GM21390 (cell line): Measurements from ENCODE around the gene TUSC2.

ENCODE experiments used
- ATAC-seq: cut with Tn5 transposase; IDR thresholded peaks from one replicate; pipeline ENCODE4 v1.9.1; 2021; ENCODE audit not compliant: unreplicated experiment

Gene TUSC2

GRCh38 chr3:50354850-50355249, 26.8 kb upstream of the TUSC2 start:
- no peak for ATAC-seq

- no peak for ATAC-seq
These were observed 26.3 kb upstream of the TUSC2 start for GRCh38 chr3:50354186-50354764.

DNA sequence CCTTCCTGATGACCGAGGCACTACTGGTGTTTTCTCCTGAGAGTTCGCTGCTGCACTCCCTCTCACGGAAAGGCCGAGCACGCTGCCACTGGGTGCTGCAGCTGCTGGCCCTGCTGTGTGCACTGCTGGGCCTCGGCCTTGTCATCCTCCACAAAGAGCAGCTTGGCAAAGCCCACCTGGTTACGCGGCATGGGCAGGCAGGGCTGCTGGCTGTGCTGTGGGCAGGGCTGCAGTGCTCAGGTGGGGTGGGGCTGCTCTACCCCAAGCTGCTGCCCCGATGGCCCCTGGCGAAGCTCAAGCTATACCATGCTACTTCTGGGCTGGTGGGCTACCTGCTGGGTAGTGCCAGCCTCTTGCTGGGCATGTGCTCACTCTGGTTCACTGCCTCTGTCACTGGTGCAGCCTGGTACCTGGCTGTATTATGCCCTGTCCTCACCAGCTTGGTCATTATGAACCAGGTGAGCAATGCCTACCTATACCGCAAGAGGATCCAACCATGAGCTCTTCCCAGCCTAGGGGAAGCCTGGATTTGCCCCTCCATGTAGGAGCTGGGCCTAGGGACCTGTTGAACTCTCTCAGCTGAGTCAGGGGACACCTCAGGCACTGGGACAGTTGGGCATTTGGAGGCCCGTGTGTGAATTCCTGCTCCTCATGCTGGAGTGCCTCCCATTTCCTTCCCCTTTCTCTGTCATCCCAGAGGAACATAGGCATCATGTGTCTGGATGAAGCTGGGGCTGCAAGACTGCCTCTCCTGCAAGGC, 25.4 kb upstream of the TUSC2 start:
- ATAC-seq: no peak

GRCh38 chr3:50352781-50353180, 24.8 kb upstream of the TUSC2 start:
- ATAC-seq: no peak

DNA sequence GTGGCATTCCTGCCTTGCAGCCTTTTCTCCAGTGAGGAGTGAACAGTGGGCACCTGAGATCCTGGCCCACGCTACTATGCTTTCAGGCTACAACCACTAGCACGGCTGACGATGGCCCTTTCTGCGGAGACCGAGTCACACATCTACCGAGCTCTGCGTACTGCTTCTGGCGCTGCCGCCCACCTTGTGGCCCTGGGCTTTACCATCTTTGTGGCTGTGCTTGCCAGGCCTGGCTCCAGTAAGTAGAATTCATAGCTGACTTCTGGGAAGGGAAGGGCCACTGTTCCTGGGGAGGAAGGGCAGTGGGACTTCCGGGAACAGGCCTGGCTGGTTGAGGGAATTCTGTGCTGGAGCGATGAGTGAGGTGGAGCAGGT, 23.3 kb upstream of the TUSC2 start:
- ATAC-seq: no peak

DNA sequence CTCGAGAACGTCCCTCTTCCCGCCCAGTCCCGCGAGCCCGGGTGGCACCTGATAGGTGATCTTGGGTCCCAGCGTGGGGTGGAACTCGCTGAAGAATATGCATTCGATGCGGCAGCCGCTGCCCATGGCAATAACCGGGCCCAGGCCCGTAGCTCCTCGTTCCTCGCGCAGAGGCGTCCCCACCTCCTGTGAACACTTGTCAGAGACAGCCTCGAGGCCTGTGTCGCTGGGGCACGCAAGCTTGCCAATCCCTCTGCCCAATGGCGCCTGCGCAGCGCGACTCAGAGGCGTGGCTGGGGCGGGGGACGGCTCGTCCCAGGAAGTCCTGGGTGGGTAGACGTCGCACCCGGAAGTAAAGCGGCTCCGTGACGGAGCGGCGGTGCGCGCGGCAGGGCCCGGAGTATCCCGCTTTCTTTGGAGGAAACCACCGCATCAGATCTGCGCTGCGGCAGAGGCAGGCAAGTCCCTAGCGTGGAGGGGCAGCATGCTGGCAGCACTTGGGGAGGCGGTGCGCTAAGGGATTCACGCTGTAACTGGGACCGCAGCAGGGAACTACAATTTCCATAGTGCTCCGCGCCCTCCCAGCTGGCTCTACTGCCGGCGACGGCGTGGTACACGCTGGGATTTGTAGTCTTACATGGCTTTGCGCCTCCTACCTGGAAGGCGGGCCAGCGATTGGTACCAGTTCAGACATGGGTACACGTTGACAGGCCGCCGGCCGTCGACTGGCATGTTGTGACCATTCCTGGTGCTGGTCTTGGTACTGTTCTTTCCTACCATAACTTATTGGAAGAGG, 22.7 kb upstream of the TUSC2 start, which contains the start of the genes CYB561D2 and NPRL2:
Gene CYB561D2 (plus strand): TSS at position 336 of the 796 bp plus-strand sequence. CDS start 572 bp downstream, outside the sequence.
Gene NPRL2 (minus strand): TSS at position 249 of the 796 bp plus-strand sequence. CDS start 123 bp downstream, at position 126.
- ATAC-seq: peak; percentile 83

DNA sequence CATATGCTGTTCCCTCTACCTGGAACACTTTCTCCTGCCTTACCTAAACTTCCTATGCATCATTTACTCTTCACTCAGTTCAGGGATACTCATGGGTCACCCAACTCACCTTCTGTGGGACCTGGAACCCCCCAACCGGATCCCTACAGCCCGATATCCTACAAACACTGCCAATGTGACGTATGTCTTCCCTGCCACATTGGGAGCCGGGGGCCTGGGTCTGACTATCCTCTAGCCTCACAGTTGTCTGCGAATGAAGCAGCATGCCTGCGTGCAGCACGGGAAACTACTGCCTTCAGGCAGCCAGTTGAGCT, 22.1 kb upstream of the TUSC2 start:
- ATAC-seq: no peak

GRCh38 chr3:50347187-50347813, 19.3 kb upstream of the TUSC2 start:
- ATAC-seq: no peak

DNA sequence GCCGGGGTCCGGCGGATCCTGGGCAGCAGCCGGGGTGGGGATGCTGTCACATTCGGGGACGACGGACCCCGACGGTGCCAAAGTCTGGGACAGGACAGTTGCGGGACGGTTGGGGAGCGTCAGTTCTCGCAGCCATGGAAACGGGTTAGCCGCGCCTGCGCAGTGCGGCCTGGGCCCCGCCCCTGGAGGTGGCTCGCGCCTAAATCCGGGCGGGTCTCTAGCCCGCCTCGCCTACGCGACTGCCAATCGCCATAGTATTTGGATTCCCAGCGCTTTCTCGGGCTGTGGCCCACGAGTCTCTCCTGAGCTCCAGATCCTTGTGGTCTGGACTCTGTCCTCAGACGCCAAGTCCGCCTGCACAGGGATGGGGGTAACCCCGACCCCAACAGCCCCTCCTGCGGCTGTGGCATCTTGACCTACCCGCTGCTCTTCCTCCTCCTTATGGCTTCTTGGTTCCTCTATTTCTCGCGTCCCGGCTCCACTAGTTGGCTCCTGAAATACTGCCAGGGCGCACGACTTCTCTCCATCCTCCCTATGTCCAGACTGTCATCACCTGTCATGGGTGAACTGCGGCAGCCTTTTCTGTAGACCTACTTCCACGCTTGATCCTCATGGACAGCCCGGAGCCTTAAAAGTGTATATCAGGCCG, 17.7 kb upstream of the TUSC2 start, which contains the start of gene ZMYND10:
Gene ZMYND10 (minus strand): TSS at position 147 of the 649 bp plus-strand sequence. CDS start 153 bp downstream, outside the sequence.
- ATAC-seq: no peak

- ATAC-seq: no peak
These were observed 17.0 kb upstream of the TUSC2 start for GRCh38 chr3:50345008-50345407.

DNA sequence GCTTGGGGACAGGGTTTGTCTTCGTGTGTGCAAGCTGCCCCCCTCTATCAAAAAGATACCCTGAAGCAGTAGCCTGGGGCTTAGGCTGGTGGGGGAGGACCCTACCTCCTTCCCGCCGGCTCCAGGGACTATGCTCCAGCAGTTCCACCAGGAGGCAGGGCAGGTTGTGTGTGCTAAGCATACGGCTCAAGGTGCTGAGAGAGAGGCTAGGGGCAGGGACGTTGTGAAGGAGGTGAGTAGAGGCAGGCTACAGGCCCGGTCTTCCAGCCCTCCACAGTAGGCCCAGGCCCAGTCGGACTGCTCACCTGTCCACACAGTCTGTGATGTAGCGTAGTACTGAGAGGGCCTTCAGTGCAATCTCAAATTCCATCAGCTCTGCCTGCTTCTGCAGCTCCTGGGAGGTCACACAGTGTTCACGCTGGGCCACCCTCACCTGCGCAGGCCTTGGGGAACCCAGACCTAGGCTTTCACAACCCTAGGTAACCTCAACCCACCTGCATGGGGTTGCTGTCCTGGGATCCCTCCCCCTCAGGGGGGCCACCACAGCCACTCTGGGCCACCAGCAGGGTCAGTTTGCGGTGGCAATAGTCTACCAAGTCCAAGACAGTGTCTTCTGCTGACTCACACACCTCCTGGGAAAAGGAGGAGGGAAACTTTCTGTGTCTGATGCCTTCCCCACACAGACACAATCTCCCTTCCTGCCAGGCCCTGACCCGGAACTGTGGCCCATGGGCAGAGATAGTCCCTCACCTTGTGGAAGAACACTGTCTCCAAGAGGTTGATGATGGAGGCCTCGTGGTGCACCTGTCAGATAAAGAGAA, 15.0 kb upstream of the TUSC2 start:
- no peak for ATAC-seq

- ATAC-seq: no peak
These were observed 14.1 kb upstream of the TUSC2 start for GRCh38 chr3:50341996-50342650.

DNA sequence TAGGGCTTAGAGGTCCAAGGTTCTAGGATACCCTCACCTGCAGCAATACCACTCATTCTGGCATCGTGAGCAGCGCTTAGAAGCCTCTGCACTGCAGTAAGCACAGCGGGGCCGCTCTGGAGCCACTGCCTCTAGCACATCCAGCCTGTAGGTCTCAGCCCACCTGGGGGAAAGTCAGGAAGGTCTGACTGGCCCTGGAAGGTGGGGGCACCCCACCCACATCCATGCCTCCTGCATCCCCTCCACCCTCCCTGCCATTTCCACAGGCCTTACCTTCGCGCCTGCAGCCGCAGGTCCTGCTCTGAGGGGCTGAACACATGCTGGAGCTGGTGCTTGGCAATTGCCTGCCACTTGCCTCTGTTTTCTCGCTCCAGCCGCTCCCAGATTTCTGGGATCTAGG, 13.5 kb upstream of the TUSC2 start:
- ATAC-seq: no peak

DNA sequence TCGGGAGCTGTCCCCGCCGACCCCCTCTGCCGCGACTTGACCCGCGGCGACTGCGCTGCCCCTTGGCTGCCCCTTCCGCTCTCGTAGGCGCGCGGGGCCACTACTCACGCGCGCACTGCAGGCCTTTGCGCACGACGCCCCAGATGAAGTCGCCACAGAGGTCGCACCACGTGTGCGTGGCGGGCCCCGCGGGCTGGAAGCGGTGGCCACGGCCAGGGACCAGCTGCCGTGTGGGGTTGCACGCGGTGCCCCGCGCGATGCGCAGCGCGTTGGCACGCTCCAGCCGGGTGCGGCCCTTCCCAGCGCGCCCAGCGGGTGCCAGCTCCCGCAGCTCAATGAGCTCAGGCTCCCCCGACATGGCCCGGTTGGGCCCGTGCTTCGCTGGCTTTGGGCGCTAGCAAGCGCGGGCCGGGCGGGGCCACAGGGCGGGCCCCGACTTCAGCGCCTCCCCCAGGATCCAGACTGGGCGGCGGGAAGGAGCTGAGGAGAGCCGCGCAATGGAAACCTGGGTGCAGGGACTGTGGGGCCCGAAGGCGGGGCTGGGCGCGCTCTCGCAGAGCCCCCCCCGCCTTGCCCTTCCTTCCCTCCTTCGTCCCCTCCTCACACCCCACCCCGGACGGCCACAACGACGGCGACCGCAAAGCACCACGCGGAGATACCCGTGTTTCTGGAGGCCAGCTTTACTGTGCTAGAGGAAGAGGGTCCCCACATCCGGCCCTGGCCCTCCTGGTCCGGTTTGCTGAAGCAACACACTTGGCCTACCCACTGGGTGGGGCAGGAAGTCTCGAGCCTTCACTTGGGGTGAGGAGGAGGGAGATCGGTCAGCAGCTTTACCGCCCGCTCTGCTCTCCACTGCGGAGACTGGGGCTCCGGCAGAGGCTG, 12.7 kb upstream of the TUSC2 start, which contains the start of gene RASSF1:
Gene RASSF1 (minus strand): TSS at position 389 of the 882 bp plus-strand sequence. CDS start 31 bp downstream, at position 358.
- peak; percentile 28 for ATAC-seq

DNA sequence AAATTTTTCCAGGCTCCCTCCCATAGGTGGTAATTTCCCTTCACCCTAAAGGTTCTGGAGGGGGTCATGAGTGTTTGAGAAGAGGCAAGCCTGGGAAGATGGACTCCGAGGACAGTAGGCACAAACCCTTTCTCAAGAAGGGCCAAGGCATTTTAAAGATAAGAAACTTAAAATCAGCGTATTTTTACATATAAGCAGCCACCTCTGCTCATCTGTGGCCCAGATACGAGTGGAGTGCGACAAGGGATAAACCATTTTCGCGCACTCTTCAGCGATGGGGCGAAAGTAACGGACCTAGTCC, 12.1 kb upstream of the TUSC2 start:
- no peak for ATAC-seq

DNA sequence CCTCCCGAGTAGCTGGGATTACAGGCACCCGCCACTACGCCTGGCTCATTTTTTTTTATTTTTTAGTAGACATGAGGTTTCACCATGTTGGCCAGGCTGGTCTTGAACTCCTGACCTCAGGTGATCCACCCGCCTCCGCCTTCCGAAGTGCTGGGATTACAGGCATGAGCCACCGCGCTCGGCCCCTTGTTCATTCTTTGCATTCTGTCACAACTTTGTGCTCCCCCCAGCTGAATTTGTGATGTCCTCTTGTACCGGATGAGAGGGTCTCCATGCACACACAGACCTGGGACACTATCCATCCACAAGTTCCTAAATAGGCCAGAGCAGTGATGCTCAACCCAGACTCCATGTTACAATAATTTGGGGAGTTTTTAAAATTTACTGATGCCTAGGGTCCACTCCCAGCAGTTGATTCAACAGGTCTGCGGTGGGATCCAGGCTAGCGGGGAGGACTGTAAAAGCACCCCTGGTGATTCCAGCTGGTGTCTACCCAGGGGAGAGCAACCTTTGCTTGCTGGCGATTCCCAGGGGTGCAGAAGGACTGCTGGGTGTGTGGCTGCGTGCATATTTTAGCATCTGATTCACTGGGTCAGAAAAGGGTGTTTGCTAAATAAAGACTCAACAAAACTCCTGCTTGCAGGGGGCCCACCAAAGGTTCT, 11.6 kb upstream of the TUSC2 start:
- no peak for ATAC-seq

GRCh38 chr3:50338965-50339364, 10.9 kb upstream of the TUSC2 start:
- no peak for ATAC-seq
